Stomach (tissue), 4 donors: ENCODE data around the gene IRF6.

Experiments used
- CTCF ChIP-seq, 7 experiments: fragments of 450-650 bp in 4 of 7; fragments of 200-600 bp in 3 of 7; sonication (generic) in 3 of 7; IDR thresholded peaks; one replicate each; pipeline ENCODE4 v1.5.1; 2016 to 2019; ENCODE audit warnings: antibody characterized with exemption in 7 of 7, control low read depth in 2 of 7, mild to moderate bottlenecking in 1 of 7
- POLR2AphosphoS5 ChIP-seq, 3 donors: sonication (generic); formaldehyde crosslinking; IDR thresholded peaks; one replicate each; pipeline ENCODE4 v1.6.1; 2016; ENCODE audit warnings: antibody characterized with exemption in 3 of 3

GRCh38 chr1:209820986-209821385, 15.0 kb upstream of the IRF6 start:
- TF ChIP-seq POLR2AphosphoS5 (IDR thresholded peaks at IDR 0.05) (no peak), CTCF (IDR thresholded peaks at IDR 0.05) (no peak)
